Measurements from ENCODE around the gene POLR3E. TPM values are rescaled to one million over a fixed set of nuclear protein-coding genes. Genes with fewer than 3 reads are reported as not detected.

POLR3E gene
- total and polyA plus RNA-seq, 7 experiments from 2014 or later: 11.8 to 232 (median 107) TPM

DNA sequence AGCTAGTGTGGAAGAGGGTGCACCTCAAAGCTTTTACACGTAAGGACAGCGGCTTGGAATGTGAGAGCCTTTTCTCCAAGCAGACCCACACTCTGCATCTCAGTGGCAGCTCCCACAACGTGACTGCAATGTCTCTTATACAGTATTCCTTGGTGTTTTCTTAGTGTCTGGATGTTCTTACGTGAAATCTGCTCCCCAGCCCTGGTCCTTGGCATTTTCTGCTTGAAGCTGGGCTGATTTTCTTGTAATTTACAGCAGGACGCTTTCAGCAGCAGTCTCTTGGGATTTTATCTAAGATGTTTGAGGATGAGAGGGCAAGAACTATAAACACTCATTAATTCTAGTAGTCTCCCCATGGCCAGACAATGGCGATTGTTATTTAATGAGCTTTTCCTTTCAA lies 12.1 kb upstream of the POLR3E start:
- ChIA-PET POLR2A (no interaction called here), CTCF (no interaction called here)
- no peak overlapping the region for H3K4me3 ChIP-seq (ENCODE audit: low read length)
- H3K4me1 Mint-ChIP-seq: no peaks in the 10 kb centered on the region
- H3K9me3 Mint-ChIP-seq: no peaks in the 10 kb centered on the region
- no peak for DNase-seq
- intact Hi-C loops (cut with micrococcal nuclease): no loop called here
- no peak overlapping the region for H3K27ac ChIP-seq (ENCODE audit: low read depth, low read length)
- H3K27me3 ChIP-seq (ENCODE audit: control insufficient read depth in 2 of 2, insufficient read depth in 2 of 2, low read length in 2 of 2): no peaks in the 10 kb centered on the region
- no peak overlapping the region for H3K27ac Mint-ChIP-seq
- no peak for ATAC-seq
- H3K4me1 ChIP-seq (ENCODE audit: control insufficient read depth in 2 of 2, insufficient read depth in 2 of 2, low read length in 2 of 2): no peaks in the 10 kb centered on the region
- H3K27me3 Mint-ChIP-seq: no peaks in the 10 kb centered on the region
- peaks cover 0 to 32% (median 0%) of the 10 kb centered on the region in 3 experiments for H3K36me3 ChIP-seq (ENCODE audit: control insufficient read depth in 2 of 3, insufficient read depth in 3 of 3, low read length in 3 of 3)
- H3K9me3 ChIP-seq (ENCODE audit: control insufficient read depth in 2 of 3, low read length in 3 of 3): no peaks in the 10 kb centered on the region
- H3K4me3 Mint-ChIP-seq: no peak overlapping the region
- peaks cover 6 to 32% (median 13%) of the 10 kb centered on the region in 5 donors for H3K36me3 Mint-ChIP-seq

DNA sequence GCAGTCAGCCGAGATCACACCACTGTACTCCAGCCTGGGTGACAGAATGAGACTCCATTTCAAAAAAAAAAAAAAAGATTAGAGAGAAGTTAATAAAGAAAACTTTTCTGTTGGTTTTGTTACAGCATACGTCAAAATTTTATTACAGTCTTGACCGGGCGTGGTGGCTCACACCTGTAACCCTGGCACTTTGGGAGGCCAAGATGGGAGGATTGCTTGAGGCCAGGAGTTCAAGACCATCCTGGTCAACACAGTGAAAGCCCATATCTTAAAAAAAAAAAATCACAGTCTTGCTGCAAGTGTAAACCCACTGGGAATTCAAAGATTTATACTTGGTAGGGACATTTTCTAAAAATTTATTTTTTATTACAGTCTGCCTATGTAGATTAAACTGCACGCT lies 6.2 kb upstream of the POLR3E start:
- Histone ChIP-seq H3K4me1 (ENCODE audit: control insufficient read depth in 2 of 2, insufficient read depth in 2 of 2, low read length in 2 of 2) (no peaks in the 10 kb centered on the region), H3K4me3 (ENCODE audit: low read length) (no peak overlapping the region), H3K36me3 (ENCODE audit: control insufficient read depth in 2 of 3, insufficient read depth in 3 of 3, low read length in 3 of 3) (no peaks in the 10 kb centered on the region), H3K27ac (ENCODE audit: low read depth, low read length) (no peak overlapping the region), H3K9me3 (ENCODE audit: control insufficient read depth in 2 of 3, low read length in 3 of 3) (no peaks in the 10 kb centered on the region), H3K27me3 (ENCODE audit: control insufficient read depth in 2 of 2, insufficient read depth in 2 of 2, low read length in 2 of 2) (no peaks in the 10 kb centered on the region)
- H3K27me3 Mint-ChIP-seq: no peaks in the 10 kb centered on the region
- ATAC-seq: no peak
- intact Hi-C loops (cut with micrococcal nuclease): loop anchor here in 1 of 2 donors (10.0 kb wide), 1 partner anchor 786 kb away; no protein-coding TSS in a partner anchor
- H3K4me3 Mint-ChIP-seq: no peak overlapping the region
- no peak for DNase-seq
- no peak overlapping the region for H3K27ac Mint-ChIP-seq
- ChIA-PET CTCF (no interaction called here), POLR2A (interaction anchor here (1.1 kb wide), 1 partner anchor 75 kb away, joined by 3 read pairs; no protein-coding TSS in a partner anchor)
- H3K9me3 Mint-ChIP-seq: peaks cover 0 to under 1% (median 0%) of the 10 kb centered on the region in 11 donors
- H3K36me3 Mint-ChIP-seq: no peaks in the 10 kb centered on the region
- peaks cover 0 to 4% (median 2%) of the 10 kb centered on the region in 7 donors for H3K4me1 Mint-ChIP-seq

DNA sequence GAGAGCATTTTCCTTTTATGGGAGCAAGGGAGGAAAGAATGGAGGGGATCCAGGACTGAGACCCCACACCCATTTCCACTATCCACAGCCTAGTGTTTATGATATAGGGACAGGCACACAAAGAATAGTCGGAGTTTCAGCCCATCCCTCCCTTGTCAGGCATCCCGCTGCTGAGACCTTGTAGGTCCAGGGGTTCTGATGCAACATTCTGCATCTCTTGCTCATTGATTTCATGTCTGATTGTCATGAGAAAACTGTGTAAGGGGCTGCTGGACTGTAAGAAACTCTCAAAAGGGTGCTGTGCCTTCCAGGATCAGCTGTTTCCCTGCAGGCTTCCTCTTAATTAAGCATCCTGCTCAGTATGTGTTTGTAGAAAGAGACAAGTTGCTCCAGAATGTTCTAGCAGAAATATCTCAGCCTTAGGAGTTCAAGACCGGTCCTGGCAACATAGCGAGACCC lies 5.3 kb upstream of the POLR3E start:
- Mint-ChIP-seq H3K27ac (peak overlapping the region in 1 of 9 donors; percentile 22), H3K4me3 (no peak overlapping the region), H3K27me3 (peaks cover 0 to under 1% (median 0%) of the 10 kb centered on the region in 5 donors), H3K36me3 (no peaks in the 10 kb centered on the region), H3K4me1 (peaks cover 3 to 11% (median 10%) of the 10 kb centered on the region in 7 donors), H3K9me3 (peaks cover 0 to 9% (median 0%) of the 10 kb centered on the region in 11 donors)
- POLR2A ChIA-PET: interaction anchor here (1.1 kb wide), 1 partner anchor 76 kb away, joined by 3 read pairs; no protein-coding TSS in a partner anchor
- intact Hi-C loops (cut with micrococcal nuclease): loop anchor here in 1 of 2 donors (10.0 kb wide), 1 partner anchor 787 kb away; no protein-coding TSS in a partner anchor
- Histone ChIP-seq H3K4me3 (ENCODE audit: low read length) (no peak overlapping the region), H3K27me3 (ENCODE audit: control insufficient read depth in 2 of 2, insufficient read depth in 2 of 2, low read length in 2 of 2) (no peaks in the 10 kb centered on the region), H3K9me3 (ENCODE audit: control insufficient read depth in 2 of 3, low read length in 3 of 3) (no peaks in the 10 kb centered on the region), H3K36me3 (ENCODE audit: control insufficient read depth in 2 of 3, insufficient read depth in 3 of 3, low read length in 3 of 3) (no peaks in the 10 kb centered on the region), H3K4me1 (ENCODE audit: control insufficient read depth in 2 of 2, insufficient read depth in 2 of 2, low read length in 2 of 2) (peaks cover 0 to 4% of the 10 kb centered on the region in 2 donors), H3K27ac (ENCODE audit: low read depth, low read length) (no peak overlapping the region)
- CTCF ChIA-PET: no interaction called here
- no peak for ATAC-seq
- DNase-seq: no peak

DNA sequence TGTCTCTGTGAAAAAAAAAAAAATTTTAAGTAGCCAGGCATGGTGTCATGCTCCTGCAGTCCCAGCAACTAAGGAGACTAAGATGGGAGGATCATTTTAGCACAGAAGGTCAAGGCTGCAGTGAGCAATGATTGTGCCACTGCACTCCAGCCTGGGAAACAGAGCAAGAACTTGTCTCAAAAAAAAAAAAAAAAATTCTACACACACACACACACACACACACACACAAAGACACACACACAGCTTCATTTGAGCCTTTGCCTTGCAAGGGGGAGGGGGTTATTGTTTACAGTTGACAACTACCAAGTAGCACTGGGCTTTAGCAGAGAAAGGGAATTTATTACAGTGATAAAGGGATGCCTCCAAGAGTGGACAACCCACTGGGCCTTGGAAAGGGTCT lies 4.9 kb upstream of the POLR3E start:
- Mint-ChIP-seq H3K27me3 (peaks cover 0 to 4% (median 0%) of the 10 kb centered on the region in 5 donors), H3K4me3 (no peak overlapping the region), H3K4me1 (peaks cover 3 to 14% (median 12%) of the 10 kb centered on the region in 7 donors), H3K27ac (no peak overlapping the region), H3K9me3 (peaks cover 0 to 11% (median 0%) of the 10 kb centered on the region in 11 donors), H3K36me3 (no peaks in the 10 kb centered on the region)
- no peak for ATAC-seq
- peaks cover 0 to 4% of the 10 kb centered on the region in 2 donors for H3K4me1 ChIP-seq (ENCODE audit: control insufficient read depth in 2 of 2, insufficient read depth in 2 of 2, low read length in 2 of 2)
- no peaks in the 10 kb centered on the region for H3K36me3 ChIP-seq (ENCODE audit: control insufficient read depth in 2 of 3, insufficient read depth in 3 of 3, low read length in 3 of 3)
- CTCF ChIA-PET: no interaction called here
- POLR2A ChIA-PET: interaction anchor here (1.1 kb wide), 1 partner anchor 76 kb away, joined by 3 read pairs; no protein-coding TSS in a partner anchor
- H3K27ac ChIP-seq (ENCODE audit: low read depth, low read length): no peak overlapping the region
- intact Hi-C loops (cut with micrococcal nuclease): loop anchor here in 1 of 2 donors (10.0 kb wide), 1 partner anchor 788 kb away; no protein-coding TSS in a partner anchor
- no peaks in the 10 kb centered on the region for H3K9me3 ChIP-seq (ENCODE audit: control insufficient read depth in 2 of 3, low read length in 3 of 3)
- H3K27me3 ChIP-seq (ENCODE audit: control insufficient read depth in 2 of 2, insufficient read depth in 2 of 2, low read length in 2 of 2): no peaks in the 10 kb centered on the region
- no peak overlapping the region for H3K4me3 ChIP-seq (ENCODE audit: low read length)
- DNase-seq: no peak

DNA sequence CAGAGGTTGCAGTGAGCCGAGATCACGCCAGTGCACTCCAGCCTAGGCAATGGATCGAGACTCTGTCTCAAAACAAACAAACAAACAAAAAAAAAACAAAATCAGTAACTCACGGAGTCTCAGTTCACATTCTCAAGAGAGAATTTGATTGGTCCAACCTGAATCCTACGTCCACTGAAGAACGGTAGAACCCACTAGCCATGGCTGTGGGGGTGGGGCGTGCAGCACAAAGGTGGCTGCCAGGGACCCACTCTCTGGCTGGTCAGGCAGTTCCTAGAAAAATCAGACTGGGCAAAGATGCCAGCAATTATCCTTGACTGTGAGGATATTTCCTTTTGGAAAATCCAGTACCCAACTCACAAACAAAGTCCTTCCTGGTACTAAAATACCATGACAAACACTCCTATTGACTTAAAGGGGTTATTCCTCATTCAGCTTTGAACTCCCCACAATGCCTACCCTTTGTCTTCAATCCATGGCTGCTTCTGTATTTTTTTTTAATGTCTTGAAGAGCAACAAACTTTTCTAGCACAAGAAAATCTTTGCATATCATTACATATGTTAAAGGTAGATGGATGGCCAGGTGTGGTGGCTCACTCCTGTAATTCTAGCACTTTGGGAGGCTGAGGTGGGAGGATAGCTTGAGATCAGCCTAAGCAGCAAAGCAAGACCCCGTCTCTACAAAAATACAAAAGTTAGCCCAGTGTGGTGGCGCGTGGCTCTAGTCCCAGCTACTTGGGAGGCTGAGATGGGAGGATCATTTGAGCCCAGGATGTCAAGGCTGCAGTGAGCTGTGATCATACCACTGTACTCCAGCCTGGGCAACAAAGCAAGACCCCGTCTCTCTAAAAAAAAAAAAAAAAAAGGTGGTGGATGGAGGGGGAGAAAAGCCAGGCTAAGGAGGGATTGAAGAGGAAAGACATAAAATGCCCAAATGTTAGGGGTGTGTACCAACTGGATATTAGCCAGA lies 3.8 kb upstream of the POLR3E start:
- no peak overlapping the region for H3K27ac ChIP-seq (ENCODE audit: low read depth, low read length)
- no peak overlapping the region for H3K4me3 Mint-ChIP-seq
- no peak for DNase-seq
- no peaks in the 10 kb centered on the region for H3K36me3 ChIP-seq (ENCODE audit: control insufficient read depth in 2 of 3, insufficient read depth in 3 of 3, low read length in 3 of 3)
- peaks cover 0 to 4% of the 10 kb centered on the region in 2 donors for H3K4me1 ChIP-seq (ENCODE audit: control insufficient read depth in 2 of 2, insufficient read depth in 2 of 2, low read length in 2 of 2)
- H3K27ac Mint-ChIP-seq: peak overlapping the region in 1 of 9 donors; percentile 44
- no peak overlapping the region for H3K4me3 ChIP-seq (ENCODE audit: low read length)
- H3K36me3 Mint-ChIP-seq: peaks cover 0 to 5% (median 0%) of the 10 kb centered on the region in 5 donors
- peaks cover 0 to 7% (median 0%) of the 10 kb centered on the region in 5 donors for H3K27me3 Mint-ChIP-seq
- H3K9me3 ChIP-seq (ENCODE audit: control insufficient read depth in 2 of 3, low read length in 3 of 3): no peaks in the 10 kb centered on the region
- CTCF ChIA-PET: interaction anchor here (0.7 kb wide), 1 partner anchor 215 kb away, joined by 3 read pairs; no protein-coding TSS in a partner anchor
- intact Hi-C loops (cut with micrococcal nuclease): loop anchor here in 1 of 2 donors (10.0 kb wide), 1 partner anchor 789 kb away; no protein-coding TSS in a partner anchor
- POLR2A ChIA-PET: no interaction called here
- H3K27me3 ChIP-seq (ENCODE audit: control insufficient read depth in 2 of 2, insufficient read depth in 2 of 2, low read length in 2 of 2): no peaks in the 10 kb centered on the region
- peaks cover 3 to 19% (median 16%) of the 10 kb centered on the region in 7 donors for H3K4me1 Mint-ChIP-seq
- peaks cover 0 to 15% (median 0%) of the 10 kb centered on the region in 11 donors for H3K9me3 Mint-ChIP-seq
- no peak for ATAC-seq

Data from naive thymus-derived CD4-positive, alpha-beta T cell (primary cell).